Endothelial cell of umbilical vein (primary cell): ENCODE results near the gene MB. TPM values are rescaled to one million over a fixed set of nuclear protein-coding genes. Genes with fewer than 3 reads are reported as not detected.

Experiments
- BruUV-seq: library from RNA; stranded (reverse); fragments of 400-500 nt; replicated peaks from 2 replicates; lab custom pipeline; 2021; lab: Mats Ljungman, UMichigan
- CTCF ChIA-PET: fragments of 300-600, 350-600 bp; sonication (Branson Sonifier 250); formaldehyde crosslinking; loops from one replicate; lab custom pipeline; 2021; ENCODE audit warnings: antibody characterized with exemption, inconsistent platforms; lab: Charles Lee
- POLR2A ChIA-PET: fragments of 300-600, 350-600 bp; sonication (Branson Sonifier 250); formaldehyde crosslinking; loops from one replicate; lab custom pipeline; 2021; ENCODE audit warnings: antibody characterized with exemption, inconsistent platforms; lab: Charles Lee
- DNase-seq: peaks from one replicate; pipeline ENCODE4 v3.0.0-alpha.2; 2011; ENCODE audit warnings: low read depth, low spot score
- FAIRE-seq: peaks from 2 replicates; lab custom pipeline; 2011; peaks lifted over from hg19 to GRCh38; lab: Jason Lieb, UNC
- H2AFZ ChIP-seq: 2 replicates; pipeline ENCODE4 v1.6.0; 2012; ENCODE audit warnings: low read depth, low read length, control low read depth, inconsistent platforms
- H3K27ac ChIP-seq: 2 replicates; pipeline ENCODE4 v1.5.1; 2011; ENCODE audit warnings: low read depth, mild to moderate bottlenecking, control low read depth, low read length, moderate library complexity; ENCODE audit not compliant: insufficient read depth
- H3K27me3 ChIP-seq, 2 experiments: 2 replicates each; pipeline versions ENCODE4 v1.6.0 to v1.6.1; 2011; ENCODE audit warnings: low read length in 2 of 2, mixed read lengths in 1 of 2; ENCODE audit not compliant: control insufficient read depth in 2 of 2, insufficient read depth in 2 of 2
- H3K36me3 ChIP-seq, 2 experiments: 2 replicates in 1 of 2; 3 replicates in 1 of 2; pipeline ENCODE4 v1.5.1; 2011; ENCODE audit warnings: low read length in 2 of 2, mild to moderate bottlenecking in 1 of 2, moderate library complexity in 1 of 2; ENCODE audit not compliant: control insufficient read depth in 2 of 2, insufficient read depth in 2 of 2; ENCODE audit errors: extremely low read depth in 1 of 2
- H3K4me1 ChIP-seq: 3 replicates; pipeline ENCODE4 v1.5.1; 2011; ENCODE audit warnings: mild to moderate bottlenecking, low read length; ENCODE audit not compliant: control insufficient read depth, insufficient read depth; ENCODE audit errors: extremely low read depth
- H3K4me2 ChIP-seq: 2 replicates; pipeline ENCODE4 v1.6.1; 2011; ENCODE audit warnings: low read length, control low read depth, mixed read lengths; ENCODE audit not compliant: insufficient read depth
- H3K4me3 ChIP-seq, 3 experiments: fragments of 200-600 bp in 1 of 3; sonication (generic), shearing (Covaris generic) in 1 of 3; replicated peaks in 1 of 3; 2 replicates each; pipeline ENCODE4 v1.5.1; 2011 to 2016; ENCODE audit warnings: control low read depth in 3 of 3, low read length in 3 of 3, mild to moderate bottlenecking in 2 of 3, inconsistent platforms in 1 of 3, low read depth in 1 of 3, moderate library complexity in 1 of 3; ENCODE audit not compliant: insufficient read depth in 1 of 3
- H3K79me2 ChIP-seq: 2 replicates; pipeline ENCODE4 v1.6.0; 2012; ENCODE audit warnings: low read length, inconsistent platforms; ENCODE audit not compliant: control insufficient read depth, insufficient read depth
- H3K9ac ChIP-seq: replicated peaks from 2 replicates; pipeline ENCODE3; 2011; ENCODE audit warnings: low read length, control low read depth; ENCODE audit not compliant: insufficient read depth; ENCODE audit errors: extremely low read depth
- H3K9me1 ChIP-seq: replicated peaks from 3 replicates; pipeline ENCODE4 v1.6.0; 2011; ENCODE audit warnings: mild to moderate bottlenecking, low read length; ENCODE audit not compliant: control insufficient read depth, insufficient read depth; ENCODE audit errors: extremely low read depth
- H3K9me3 ChIP-seq: replicated peaks from 2 replicates; pipeline ENCODE4 v1.5.1; 2012; ENCODE audit warnings: low read length, inconsistent platforms; ENCODE audit not compliant: control insufficient read depth, insufficient read depth
- H4K20me1 ChIP-seq: replicated peaks from 2 replicates; pipeline ENCODE3; 2011; ENCODE audit warnings: mild to moderate bottlenecking, low read length; ENCODE audit not compliant: control insufficient read depth, insufficient read depth; ENCODE audit errors: extremely low read depth
- CTCF ChIP-seq, 2 donors: IDR thresholded peaks; 1 replicate in 1 of 2; 2 replicates in 1 of 2; pipeline ENCODE4 v1.5.1; 2011; ENCODE audit warnings: low read length in 2 of 2, mild to moderate bottlenecking in 2 of 2, moderate library complexity in 2 of 2, control low read depth in 1 of 2, inconsistent platforms in 1 of 2, low read depth in 1 of 2; ENCODE audit not compliant: insufficient read depth in 1 of 2; ENCODE audit errors: extremely low read depth in 1 of 2
- EZH2 ChIP-seq: IDR thresholded peaks from 2 replicates; pipeline ENCODE4 v1.6.1; 2012; ENCODE audit warnings: borderline replicate concordance, low read depth, mild to moderate bottlenecking, moderate library complexity, low read length, inconsistent platforms; ENCODE audit not compliant: severe bottlenecking
- POLR2A ChIP-seq: IDR thresholded peaks from 2 replicates; pipeline ENCODE4 v1.6.1; 2012; ENCODE audit warnings: low read depth, mild to moderate bottlenecking, control low read depth, low read length
- dilution Hi-C: fragments of 300-500 bp; cut with MboI; formaldehyde crosslinking; loops from one replicate; pipeline ENCODE4 v1.15.0; 2019; ENCODE audit warnings: low sequenced_read_pairs; ENCODE audit not compliant: extremely low pct_ligation_motif_present
- intact Hi-C: fragments of 100-400 bp; cut with micrococcal nuclease; formaldehyde crosslinking; loops from one replicate; pipeline ENCODE4 v1.10.0; 2022
- polyA plus RNA-seq, 4 experiments: library from polyadenylated mRNA; depleted of rRNA in 3 of 4; stranded (reverse) in 3 of 4; unstranded in 1 of 4; fragments of >200 nt; gene quantifications; 2 replicates each; pipeline versions ENCODE4 v1.2.1 to v1.2.3, GENCODE V29; 2011 to 2012; ENCODE audit warnings: missing spikeins in 1 of 4
- total RNA-seq: library from RNA; stranded (reverse); gene quantifications from 2 replicates; pipeline ENCODE4 v1.2.3, GENCODE V29; 2021

Gene MB
- total and polyA plus RNA-seq, 2 donors (not counting 3 experiments of a cell fraction or from before 2014, with no cell fraction given): not detected

GRCh38 chr22:35645646-35646045 is 28.5 kb upstream of the MB start:
- POLR2A ChIA-PET: no interaction called here
- DNase-seq (no peak), FAIRE-seq (no peak)
- no peak overlapping the region for H3K4me2 ChIP-seq
- H2AFZ ChIP-seq: no peak overlapping the region
- H4K20me1 ChIP-seq: no peaks in the 10 kb centered on the region
- no peak overlapping the region for H3K9ac ChIP-seq
- CTCF ChIA-PET: no interaction called here
- H3K4me3 ChIP-seq: no peak overlapping the region
- peaks cover 0 to 3% of the 10 kb centered on the region in 2 experiments for H3K27me3 ChIP-seq
- no peaks in the 10 kb centered on the region for H3K79me2 ChIP-seq
- intact Hi-C loops: loop anchor here (10.0 kb wide), 1 partner anchor 89 kb away; no protein-coding TSS in a partner anchor
- H3K27ac ChIP-seq: no peak overlapping the region
- H3K9me1 ChIP-seq: no peaks in the 10 kb centered on the region
- H3K4me1 ChIP-seq: peaks cover 8% of the 10 kb centered on the region
- no peaks in the 10 kb centered on the region for H3K9me3 ChIP-seq
- H3K36me3 ChIP-seq: no peaks in the 10 kb centered on the region
- TF ChIP-seq CTCF (IDR thresholded peaks at IDR 0.05; ENCODE audit: extremely low read depth in 1 of 2, insufficient read depth in 1 of 2, low read depth in 1 of 2, low read length in 2 of 2): no peak
- TF ChIP-seq EZH2: no peak
- dilution Hi-C loops: no loop called here
- no TSS peak for BruUV-seq

- Histone ChIP-seq H3K9me3 (no peaks in the 10 kb centered on the region), H3K9ac (no peak overlapping the region), H3K4me2 (no peak overlapping the region), H3K9me1 (no peaks in the 10 kb centered on the region), H3K27me3 (peaks cover 0 to 3% of the 10 kb centered on the region in 2 experiments), H2AFZ (no peak overlapping the region), H3K4me3 (no peak overlapping the region), H3K4me1 (peaks cover 8% of the 10 kb centered on the region), H3K36me3 (no peaks in the 10 kb centered on the region), H3K27ac (no peak overlapping the region), H4K20me1 (no peaks in the 10 kb centered on the region), H3K79me2 (no peaks in the 10 kb centered on the region)
- POLR2A ChIA-PET: no interaction called here
- DNase-seq (no peak), FAIRE-seq (no peak)
- no TSS peak for BruUV-seq
- CTCF ChIA-PET: interaction anchor here (1.3 to 1.5 kb wide), 2 partner anchors 40 to 455 kb away, joined by 3 read pairs; no protein-coding TSS in a partner anchor
- dilution Hi-C loops: no loop called here
- intact Hi-C loops: loop anchor here (10.0 kb wide), 1 partner anchor 91 kb away; no protein-coding TSS in a partner anchor
- TF ChIP-seq EZH2 (no peak), POLR2A (no peak)
Observed at GRCh38 chr22:35643991-35644390, 26.9 kb upstream of the MB start.
